HAP-1 (cell line): ENCODE results near the gene GLYAT.

Source experiments
- DNase-seq, 2 experiments: peaks; one replicate each; pipeline ENCODE4 v3.0.0-alpha.2; 2016 to 2020; ENCODE audit warnings: low spot score in 2 of 2
- H3K27me3 ChIP-seq: fragments of 250-450 bp; sonication (Bioruptor Pico); 2 replicates; pipeline ENCODE4 v1.5.1; 2020; ENCODE audit warnings: low read depth, mild to moderate bottlenecking, moderate library complexity
- H3K36me3 ChIP-seq: fragments of 250-450 bp; sonication (Bioruptor Pico); replicated peaks from 2 replicates; pipeline ENCODE4 v1.5.1; 2020; ENCODE audit warnings: mild to moderate bottlenecking
- H3K4me1 ChIP-seq: fragments of 250-450 bp; sonication (Bioruptor Pico); 2 replicates; pipeline ENCODE4 v1.5.1; 2020; ENCODE audit warnings: mild to moderate bottlenecking
- H3K4me3 ChIP-seq: fragments of 250-450 bp; sonication (Bioruptor Pico); 2 replicates; pipeline ENCODE4 v1.5.1; 2020; ENCODE audit warnings: mild to moderate bottlenecking, moderate library complexity
- H3K9me3 ChIP-seq: fragments of 250-450 bp; sonication (Bioruptor Pico); 2 replicates; pipeline ENCODE4 v1.5.1; 2020; ENCODE audit warnings: mild to moderate bottlenecking, moderate library complexity
- in situ Hi-C: fragments of 300-500 bp; cut with MboI; formaldehyde crosslinking; loops from 3 replicates; pipeline ENCODE4 v1.14.3; 2020; ENCODE audit warnings: low sequenced_read_pairs, inconsistent platforms, mixed read lengths

The GLYAT gene

GRCh38 chr11:58768137-58768536, 36.4 kb upstream of the GLYAT start:
- no peaks in the 10 kb centered on the region for H3K36me3 ChIP-seq
- no peaks in the 10 kb centered on the region for H3K4me1 ChIP-seq
- DNase-seq, result no peak
- in situ Hi-C loops, result no loop called here
- H3K4me3 ChIP-seq, result no peak overlapping the region
- H3K9me3 ChIP-seq, result no peaks in the 10 kb centered on the region
- H3K27me3 ChIP-seq, result no peaks in the 10 kb centered on the region

DNA sequence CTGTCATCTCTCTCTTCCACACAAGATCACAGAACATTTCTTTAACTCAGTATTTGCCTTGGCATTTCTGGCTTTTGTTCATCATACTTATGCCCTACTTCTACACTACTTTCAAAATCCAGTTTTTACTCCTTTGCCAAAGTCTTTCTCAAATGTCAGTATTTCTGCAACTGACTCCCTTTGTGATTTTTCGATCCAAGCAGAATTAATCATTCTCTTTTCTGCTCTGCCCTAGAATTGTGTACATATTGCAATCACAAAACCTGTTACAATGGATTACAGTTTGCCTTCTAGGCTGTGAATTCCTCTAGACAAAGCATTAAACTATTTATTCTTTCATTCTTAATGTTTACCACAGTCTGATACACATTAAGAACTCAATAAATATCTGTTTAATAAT, 33.3 kb upstream of the GLYAT start:
- in situ Hi-C loops, result no loop called here
- H3K36me3 ChIP-seq, result no peaks in the 10 kb centered on the region
- no peak for DNase-seq
- H3K4me1 ChIP-seq, result no peaks in the 10 kb centered on the region
- no peak overlapping the region for H3K4me3 ChIP-seq
- no peaks in the 10 kb centered on the region for H3K9me3 ChIP-seq
- H3K27me3 ChIP-seq, result no peaks in the 10 kb centered on the region

- Histone ChIP-seq H3K4me1 (no peaks in the 10 kb centered on the region), H3K36me3 (no peaks in the 10 kb centered on the region), H3K4me3 (no peak overlapping the region), H3K9me3 (no peaks in the 10 kb centered on the region), H3K27me3 (no peaks in the 10 kb centered on the region)
- in situ Hi-C loops, result no loop called here
- no peak for DNase-seq
Measured at GRCh38 chr11:58763120-58763490, 31.4 kb upstream of the GLYAT start.

GRCh38 chr11:58762284-58763119, 30.8 kb upstream of the GLYAT start:
- in situ Hi-C loops, result no loop called here
- Histone ChIP-seq H3K9me3 (no peaks in the 10 kb centered on the region), H3K4me3 (no peak overlapping the region), H3K27me3 (no peaks in the 10 kb centered on the region), H3K4me1 (no peaks in the 10 kb centered on the region), H3K36me3 (no peaks in the 10 kb centered on the region)
- DNase-seq, result no peak

GRCh38 chr11:58757439-58757838, 25.7 kb upstream of the GLYAT start:
- in situ Hi-C loops, result no loop called here
- H3K4me3 ChIP-seq, result no peak overlapping the region
- no peaks in the 10 kb centered on the region for H3K27me3 ChIP-seq
- no peak for DNase-seq
- no peaks in the 10 kb centered on the region for H3K4me1 ChIP-seq
- H3K36me3 ChIP-seq, result no peaks in the 10 kb centered on the region
- H3K9me3 ChIP-seq, result no peaks in the 10 kb centered on the region

DNA sequence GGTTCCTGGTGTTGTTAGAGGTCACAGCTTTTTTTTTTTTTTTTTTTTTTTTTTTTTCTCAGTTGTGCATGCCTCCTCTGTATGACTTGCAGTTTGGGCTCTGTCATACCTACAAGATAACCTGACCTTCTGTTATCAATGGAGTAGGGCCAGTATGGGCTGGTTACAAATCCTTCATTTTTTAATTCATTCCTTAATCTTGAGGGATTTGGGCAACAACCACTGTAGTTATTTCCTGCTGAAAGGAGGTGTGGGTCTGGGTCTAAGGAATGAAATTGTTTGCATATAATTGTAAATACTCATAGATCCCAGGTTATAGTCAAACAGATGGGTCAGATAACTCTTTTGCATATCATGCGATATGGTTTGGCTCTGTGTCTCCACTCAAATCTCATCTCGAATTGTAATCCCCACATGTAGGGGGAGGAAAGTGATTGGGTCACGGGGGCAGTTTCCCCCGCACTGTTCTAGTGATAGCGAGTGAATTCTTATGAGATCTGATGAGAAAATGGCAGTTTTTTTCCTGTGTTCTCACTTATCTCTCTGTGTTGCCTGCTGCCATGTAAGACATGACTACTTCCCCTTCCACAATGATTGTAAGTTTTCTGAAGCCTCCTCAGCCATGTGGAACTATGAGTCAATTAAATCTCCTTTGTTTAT, 14.1 kb upstream of the GLYAT start:
- in situ Hi-C loops, result no loop called here
- Histone ChIP-seq H3K4me3 (no peak overlapping the region), H3K27me3 (no peaks in the 10 kb centered on the region), H3K36me3 (no peaks in the 10 kb centered on the region), H3K9me3 (no peaks in the 10 kb centered on the region; the same call in 1 of the 2 replicates), H3K4me1 (no peaks in the 10 kb centered on the region)
- DNase-seq, result no peak

- DNase-seq, result no peak
- H3K36me3 ChIP-seq, result no peaks in the 10 kb centered on the region
- no peak overlapping the region for H3K4me3 ChIP-seq
- H3K4me1 ChIP-seq, result no peaks in the 10 kb centered on the region
- no peaks in the 10 kb centered on the region; the same call in 1 of the 2 replicates for H3K9me3 ChIP-seq
- no peaks in the 10 kb centered on the region for H3K27me3 ChIP-seq
- in situ Hi-C loops, result no loop called here
Measured at GRCh38 chr11:58744988-58745704, 13.4 kb upstream of the GLYAT start.

- no peaks in the 10 kb centered on the region for H3K36me3 ChIP-seq
- H3K4me3 ChIP-seq, result no peak overlapping the region
- H3K9me3 ChIP-seq, result no peaks in the 10 kb centered on the region; the same call in 1 of the 2 replicates
- no peaks in the 10 kb centered on the region for H3K27me3 ChIP-seq
- in situ Hi-C loops, result no loop called here
- H3K4me1 ChIP-seq, result no peaks in the 10 kb centered on the region
- DNase-seq, result peak in 1 of 2 experiments; percentile 7
Measured at GRCh38 chr11:58742981-58743880, 11.5 kb upstream of the GLYAT start.

- Histone ChIP-seq H3K27me3 (no peaks in the 10 kb centered on the region), H3K9me3 (no peaks in the 10 kb centered on the region; the same call in 1 of the 2 replicates), H3K4me1 (no peaks in the 10 kb centered on the region), H3K4me3 (no peak overlapping the region), H3K36me3 (no peaks in the 10 kb centered on the region)
- in situ Hi-C loops, result no loop called here
- DNase-seq, result no peak
Measured at GRCh38 chr11:58742140-58742539, 10.4 kb upstream of the GLYAT start.

DNA sequence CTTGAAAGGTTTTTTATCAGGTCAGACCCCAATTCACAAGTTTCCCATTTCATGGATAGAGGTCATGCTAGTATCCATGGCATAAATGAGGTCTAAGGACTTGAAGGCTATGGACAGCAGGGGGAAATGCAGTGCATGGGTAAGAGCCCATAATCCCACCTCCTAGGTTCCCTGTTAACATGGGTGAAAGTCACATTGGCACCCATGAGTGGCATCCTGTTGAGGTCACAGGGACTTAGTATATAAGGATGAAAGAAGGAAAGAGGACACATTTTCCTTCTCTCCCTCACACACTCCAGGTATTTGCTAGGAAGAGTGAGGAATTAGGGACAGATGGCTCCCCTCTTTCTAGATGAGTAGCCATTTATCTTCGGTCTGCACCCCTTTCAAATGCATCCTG, 9.4 kb upstream of the GLYAT start:
- no peaks in the 10 kb centered on the region for H3K36me3 ChIP-seq
- no peak overlapping the region for H3K4me3 ChIP-seq
- DNase-seq, result no peak
- no peaks in the 10 kb centered on the region for H3K4me1 ChIP-seq
- H3K9me3 ChIP-seq, result no peaks in the 10 kb centered on the region; the same call in 1 of the 2 replicates
- in situ Hi-C loops, result no loop called here
- H3K27me3 ChIP-seq, result no peaks in the 10 kb centered on the region

DNA sequence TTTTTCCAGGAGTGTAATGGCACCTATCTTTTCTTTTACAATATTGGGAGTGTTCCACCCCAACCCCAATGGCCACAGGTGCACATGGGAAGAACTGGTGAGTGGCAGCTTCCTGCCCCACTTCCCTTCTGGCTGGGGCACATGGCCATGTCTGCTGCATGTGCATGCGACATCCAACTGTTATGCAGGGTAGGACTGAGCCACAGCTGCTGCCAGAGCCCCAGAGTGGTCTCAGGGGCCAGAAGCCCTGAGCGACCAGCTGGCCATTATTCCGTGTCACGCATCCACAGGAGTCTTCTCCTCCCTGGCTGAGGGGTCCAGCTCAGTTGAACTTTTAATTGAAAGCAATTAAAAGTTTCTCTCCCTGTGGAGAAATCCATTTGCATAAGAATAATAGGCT, 8.7 kb upstream of the GLYAT start:
- no peak for DNase-seq

DNA sequence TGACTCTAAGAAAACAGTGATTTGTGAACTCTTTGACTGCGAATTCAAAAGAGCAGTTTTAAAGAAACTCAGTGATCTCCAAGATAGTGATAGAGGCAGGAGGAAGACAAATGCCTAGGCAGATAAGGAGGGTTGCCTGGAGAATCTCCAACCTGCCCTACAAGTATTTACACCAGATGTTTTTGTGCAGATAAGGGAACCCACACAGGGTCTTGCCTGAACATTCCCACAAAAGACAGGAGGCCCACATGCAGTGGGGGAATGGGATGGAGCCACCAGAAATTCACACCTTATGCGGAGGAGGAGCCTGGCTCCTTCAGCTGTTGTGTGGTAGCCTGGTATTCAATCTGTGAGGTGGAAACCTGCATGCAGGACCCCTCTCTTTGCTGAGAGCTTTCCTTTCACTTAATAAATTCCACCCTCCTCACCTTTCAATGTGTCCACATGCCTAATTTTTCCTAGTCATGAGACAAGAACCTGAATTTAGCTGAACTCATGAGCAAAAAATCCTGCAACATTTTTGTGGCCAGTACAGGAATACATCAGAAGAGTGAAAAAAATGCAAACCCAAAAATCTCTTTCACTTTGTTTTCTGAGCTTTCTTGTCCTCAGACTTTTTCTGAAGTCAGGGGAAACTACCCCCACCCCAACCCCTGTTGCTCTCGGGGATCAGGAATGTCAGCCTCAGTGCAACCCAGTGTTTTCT, 8.1 kb upstream of the GLYAT start:
- Histone ChIP-seq H3K9me3 (no peaks in the 10 kb centered on the region; the same call in 1 of the 2 replicates), H3K27me3 (no peaks in the 10 kb centered on the region), H3K4me1 (no peaks in the 10 kb centered on the region), H3K4me3 (no peak overlapping the region), H3K36me3 (no peaks in the 10 kb centered on the region)
- DNase-seq, result no peak
- in situ Hi-C loops, result no loop called here

More for the DNA sequence above, 8.7 kb upstream of the GLYAT start:
- no peaks in the 10 kb centered on the region for H3K4me1 ChIP-seq
- in situ Hi-C loops, result no loop called here
- no peaks in the 10 kb centered on the region; the same call in 1 of the 2 replicates for H3K9me3 ChIP-seq
- H3K4me3 ChIP-seq, result no peak overlapping the region
- no peaks in the 10 kb centered on the region for H3K36me3 ChIP-seq
- no peaks in the 10 kb centered on the region for H3K27me3 ChIP-seq
